ENCODE measurements around the gene ACSS3.

- TF ChIP-seq JUNB (CRISPR knock-in tag; conservative IDR thresholded peaks at IDR 0.05), result no peak
- TF ChIP-seq RNF219 (CRISPR knock-in tag; IDR thresholded peaks at IDR 0.05), result no peak
- no peak for TF ChIP-seq ZNF274 (IDR thresholded peaks at IDR 0.05; ENCODE audit: borderline replicate concordance, low read depth, low read length)
- no peak for TF ChIP-seq POLR2AphosphoS5 (IDR thresholded peaks at IDR 0.05; ENCODE audit: control insufficient read depth, insufficient read depth, low read depth, low read length)
- TF ChIP-seq, protein P1, sequence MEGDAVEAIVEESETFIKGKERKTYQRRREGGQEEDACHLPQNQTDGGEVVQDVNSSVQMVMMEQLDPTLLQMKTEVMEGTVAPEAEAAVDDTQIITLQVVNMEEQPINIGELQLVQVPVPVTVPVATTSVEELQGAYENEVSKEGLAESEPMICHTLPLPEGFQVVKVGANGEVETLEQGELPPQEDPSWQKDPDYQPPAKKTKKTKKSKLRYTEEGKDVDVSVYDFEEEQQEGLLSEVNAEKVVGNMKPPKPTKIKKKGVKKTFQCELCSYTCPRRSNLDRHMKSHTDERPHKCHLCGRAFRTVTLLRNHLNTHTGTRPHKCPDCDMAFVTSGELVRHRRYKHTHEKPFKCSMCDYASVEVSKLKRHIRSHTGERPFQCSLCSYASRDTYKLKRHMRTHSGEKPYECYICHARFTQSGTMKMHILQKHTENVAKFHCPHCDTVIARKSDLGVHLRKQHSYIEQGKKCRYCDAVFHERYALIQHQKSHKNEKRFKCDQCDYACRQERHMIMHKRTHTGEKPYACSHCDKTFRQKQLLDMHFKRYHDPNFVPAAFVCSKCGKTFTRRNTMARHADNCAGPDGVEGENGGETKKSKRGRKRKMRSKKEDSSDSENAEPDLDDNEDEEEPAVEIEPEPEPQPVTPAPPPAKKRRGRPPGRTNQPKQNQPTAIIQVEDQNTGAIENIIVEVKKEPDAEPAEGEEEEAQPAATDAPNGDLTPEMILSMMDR (IDR thresholded peaks at IDR 0.05 in 2 of 3, conservative IDR thresholded peaks at IDR 0.05 in 1 of 3; ENCODE audit: insufficient read depth in 2 of 3, low read depth in 1 of 3, low read length in 3 of 3), result no peak
- no peak for TF ChIP-seq RFX5 (IDR thresholded peaks at IDR 0.05; ENCODE audit: low read depth, low read length)
- no peak for TF ChIP-seq FOXJ2 (tag; IDR thresholded peaks at IDR 0.05)
- TF ChIP-seq CBX5 (IDR thresholded peaks at IDR 0.05; ENCODE audit: borderline replicate concordance, low read depth), result no peak
- no peak for TF ChIP-seq L3MBTL2 (IDR thresholded peaks at IDR 0.05)
- no peak for TF ChIP-seq ZNF561 (CRISPR knock-in tag; conservative IDR thresholded peaks at IDR 0.05)
- TF ChIP-seq MAX (CRISPR knock-in tag; IDR thresholded peaks at IDR 0.05), result no peak
Measured at GRCh38 chr12:81085832-81086231, 8.0 kb downstream of the ACSS3 start.

Measured in K562 (cell line).